ENCODE results near the gene DTWD1. TPM values are rescaled to one million over a fixed set of nuclear protein-coding genes. Genes with fewer than 3 reads are reported as not detected.
"Not testable (repeated sequence)": the region's sequence is repeated elsewhere in the genome, so short reads cannot be mapped to it uniquely, and the experiment has no call there.

Gene DTWD1, protein sequence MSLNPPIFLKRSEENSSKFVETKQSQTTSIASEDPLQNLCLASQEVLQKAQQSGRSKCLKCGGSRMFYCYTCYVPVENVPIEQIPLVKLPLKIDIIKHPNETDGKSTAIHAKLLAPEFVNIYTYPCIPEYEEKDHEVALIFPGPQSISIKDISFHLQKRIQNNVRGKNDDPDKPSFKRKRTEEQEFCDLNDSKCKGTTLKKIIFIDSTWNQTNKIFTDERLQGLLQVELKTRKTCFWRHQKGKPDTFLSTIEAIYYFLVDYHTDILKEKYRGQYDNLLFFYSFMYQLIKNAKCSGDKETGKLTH
- total RNA-seq (2014; rRNA removed; shearing (Covaris generic)), result 26.0 and 41.3 TPM in 2 replicates

- H3K4me3 ChIP-seq, result peak within 1 kb of the TSS; percentile 57
- H3K27me3 ChIP-seq (replicated peaks), result no peaks in the 10 kb centered on the region
- H3K4me1 ChIP-seq (replicated peaks), result peaks cover 17% of the 10 kb centered on the region
- no peaks in the 10 kb centered on the region for H3K9me3 ChIP-seq (replicated peaks)
- DNase-seq (ENCODE audit: low read depth in 1 of 2, low spot score in 2 of 2), result peak; percentile 95
- H3K36me3 ChIP-seq, result peaks cover 13% of the 10 kb centered on the region
- peak within 1 kb of the TSS; percentile 77 for H3K27ac ChIP-seq
Measured at GRCh38 chr15:49620658-49621368, at the start of gene DTWD1, which contains the start of gene FAM227B. Gene DTWD1, plus strand, starts transcription at chr15:49621048. Its CDS starts 4,120 bp downstream, at chr15:49625168. Gene FAM227B, minus strand, starts transcription at chr15:49620818. Its CDS starts 5,647 bp downstream, at chr15:49615171.

DNA sequence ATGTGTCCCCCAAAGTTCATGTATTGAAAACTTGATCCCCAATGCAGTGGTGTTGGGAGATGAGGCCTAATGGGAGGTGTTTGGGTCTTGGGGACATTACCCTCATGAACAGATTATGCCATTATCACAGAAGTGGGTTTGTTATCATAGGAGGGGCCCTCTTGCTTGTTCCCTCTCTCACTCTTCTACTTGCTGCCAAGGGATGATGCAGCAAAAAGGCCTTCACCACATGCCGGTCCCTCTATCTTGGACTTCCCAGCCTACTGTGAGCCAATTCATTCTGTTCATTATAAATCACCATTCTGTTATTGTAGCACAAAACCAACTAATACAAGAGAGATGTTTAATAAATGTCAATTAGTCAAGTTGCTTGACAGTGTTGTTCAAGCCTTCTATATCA lies 47.4 kb upstream of the DTWD1 start:
- Histone ChIP-seq H3K27me3 (replicated peaks) (no peaks in the 10 kb centered on the region), H3K36me3 (no peaks in the 10 kb centered on the region), H3K4me3 (no peak overlapping the region), H3K9me3 (replicated peaks) (no peaks in the 10 kb centered on the region), H3K4me1 (replicated peaks) (no peaks in the 10 kb centered on the region), H3K27ac (no peak overlapping the region)
- no peak for DNase-seq (ENCODE audit: low read depth in 1 of 2, low spot score in 2 of 2)

- no peak overlapping the region for H3K4me3 ChIP-seq
- no peak overlapping the region for H3K27ac ChIP-seq
- H3K4me1 ChIP-seq (replicated peaks), result no peaks in the 10 kb centered on the region
- H3K36me3 ChIP-seq, result no peaks in the 10 kb centered on the region
- H3K27me3 ChIP-seq (replicated peaks), result no peaks in the 10 kb centered on the region
- H3K9me3 ChIP-seq (replicated peaks), result no peaks in the 10 kb centered on the region
- no peak for DNase-seq (ENCODE audit: low read depth in 1 of 2, low spot score in 2 of 2)
Measured at GRCh38 chr15:49589030-49589429, 31.8 kb upstream of the DTWD1 start.

DNA sequence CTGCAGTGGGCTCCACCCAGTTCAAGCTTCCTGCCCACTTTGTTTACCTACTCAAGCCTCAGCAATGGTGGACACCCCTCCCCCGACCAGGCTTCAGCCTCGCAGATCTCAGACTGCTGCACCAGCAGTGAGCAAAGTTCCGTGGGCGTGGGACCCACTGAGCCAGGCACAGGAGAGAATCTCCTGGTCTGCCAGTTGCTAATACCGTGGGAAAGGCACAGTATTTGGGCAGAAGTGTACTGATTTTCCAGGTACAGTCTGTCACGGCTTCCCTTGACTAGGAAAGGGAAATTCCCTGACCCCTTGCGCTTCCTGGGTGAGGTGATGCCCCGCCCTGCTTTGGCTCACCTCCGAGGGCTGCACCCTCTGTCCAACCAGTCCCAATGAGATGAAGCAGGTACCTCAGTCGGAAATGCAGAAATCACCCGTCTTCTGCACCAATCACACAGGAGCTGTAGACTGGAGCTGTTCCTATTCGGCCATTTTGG lies 28.0 kb upstream of the DTWD1 start:
- H3K4me3 ChIP-seq; H3K4me1 ChIP-seq (replicated peaks); H3K9me3 ChIP-seq (replicated peaks); H3K27me3 ChIP-seq (replicated peaks); DNase-seq (ENCODE audit: low read depth in 1 of 2, low spot score in 2 of 2); H3K27ac ChIP-seq; H3K36me3 ChIP-seq: not testable (repeated sequence)

DNA sequence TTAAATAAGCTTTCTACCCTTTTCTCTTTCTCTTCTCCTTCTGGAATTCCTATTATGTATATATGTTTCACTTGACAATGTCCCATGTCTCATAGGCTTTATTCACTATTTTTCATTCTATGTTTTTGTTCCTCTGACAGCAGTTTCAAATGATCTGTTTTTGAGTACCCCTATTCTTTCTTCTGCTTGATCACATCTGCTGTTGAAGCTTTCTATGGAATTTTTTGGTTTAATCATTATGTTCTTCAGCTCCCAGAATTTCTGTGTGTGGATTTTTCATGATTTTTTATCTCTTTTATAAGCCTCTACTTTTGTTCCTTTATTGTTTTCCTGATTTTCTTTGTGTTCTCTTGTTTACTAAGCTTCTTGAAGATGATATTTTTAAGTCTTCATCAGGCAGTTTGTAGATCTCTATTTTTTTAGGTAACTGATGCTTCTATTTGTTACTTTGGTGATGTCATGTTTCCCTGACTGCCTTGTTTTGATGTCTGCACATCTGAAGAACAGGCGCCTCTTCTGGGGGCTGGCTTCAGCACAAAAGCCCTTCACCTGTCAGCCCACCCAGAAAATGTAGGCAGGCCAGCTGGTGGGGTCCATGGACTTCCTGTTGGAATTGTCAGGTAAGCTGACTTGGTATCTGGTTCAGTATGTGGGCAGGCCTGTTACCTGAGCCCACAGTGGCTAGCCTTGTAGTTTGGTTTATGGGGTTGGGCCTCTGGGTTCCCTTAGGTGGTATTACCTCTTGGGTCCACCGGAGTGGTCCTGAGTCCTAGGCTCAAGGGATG lies 16.0 kb upstream of the DTWD1 start:
- no peak for DNase-seq (ENCODE audit: low read depth in 1 of 2, low spot score in 2 of 2)
- no peaks in the 10 kb centered on the region for H3K27me3 ChIP-seq (replicated peaks)
- H3K27ac ChIP-seq, result no peak overlapping the region
- no peak overlapping the region for H3K4me3 ChIP-seq
- no peaks in the 10 kb centered on the region for H3K36me3 ChIP-seq
- H3K9me3 ChIP-seq (replicated peaks), result no peaks in the 10 kb centered on the region; the same call in 1 of the 2 replicates
- no peaks in the 10 kb centered on the region for H3K4me1 ChIP-seq (replicated peaks)

DNA sequence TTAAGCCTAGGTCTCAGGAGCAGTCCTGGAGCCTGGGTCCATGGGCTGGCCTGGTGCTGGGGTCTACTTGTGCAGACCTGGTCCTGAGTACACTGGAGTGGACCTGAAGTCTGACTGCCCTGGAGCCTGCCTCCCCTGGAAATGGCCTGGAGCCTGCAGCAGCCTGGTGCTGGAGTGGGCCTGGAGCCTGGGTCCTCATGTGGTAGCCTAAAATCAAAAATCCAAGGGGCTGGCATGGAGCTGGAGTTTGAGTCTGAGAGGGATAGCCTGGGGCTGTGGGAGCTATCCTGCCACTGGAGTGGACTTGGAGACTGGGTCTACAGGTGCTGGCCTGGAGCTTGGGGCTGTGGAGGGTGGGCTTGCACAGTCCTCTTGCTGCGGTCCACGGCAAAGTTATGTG lies 15.3 kb upstream of the DTWD1 start:
- Histone ChIP-seq H3K9me3 (replicated peaks) (no peaks in the 10 kb centered on the region; the same call in 1 of the 2 replicates), H3K27ac (no peak overlapping the region), H3K27me3 (replicated peaks) (no peaks in the 10 kb centered on the region), H3K4me1 (replicated peaks) (no peaks in the 10 kb centered on the region), H3K36me3 (no peaks in the 10 kb centered on the region), H3K4me3 (no peak overlapping the region)
- DNase-seq (ENCODE audit: low read depth in 1 of 2, low spot score in 2 of 2), result no peak

DNA sequence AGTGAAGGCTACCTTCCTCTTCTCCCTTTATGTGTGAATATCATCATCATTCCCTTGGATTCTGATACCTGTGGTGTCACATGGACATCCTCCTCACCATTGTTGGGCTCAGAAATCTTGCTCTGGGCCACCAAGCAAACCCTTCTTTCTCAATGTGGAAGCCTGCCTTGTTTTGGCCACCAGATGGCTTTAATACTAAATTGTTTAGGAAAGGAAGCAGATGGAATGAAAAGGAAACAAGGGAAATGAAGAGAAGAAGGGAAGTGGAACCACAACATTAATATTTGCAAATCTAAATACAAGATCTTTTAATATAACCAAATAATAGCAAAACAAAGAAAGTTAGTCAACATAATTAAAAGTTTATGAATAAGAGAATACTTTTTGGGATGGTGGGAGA lies 14.3 kb upstream of the DTWD1 start:
- no peak for DNase-seq (ENCODE audit: low read depth in 1 of 2, low spot score in 2 of 2)
- H3K9me3 ChIP-seq (replicated peaks), result no peaks in the 10 kb centered on the region; the same call in 1 of the 2 replicates

DNA sequence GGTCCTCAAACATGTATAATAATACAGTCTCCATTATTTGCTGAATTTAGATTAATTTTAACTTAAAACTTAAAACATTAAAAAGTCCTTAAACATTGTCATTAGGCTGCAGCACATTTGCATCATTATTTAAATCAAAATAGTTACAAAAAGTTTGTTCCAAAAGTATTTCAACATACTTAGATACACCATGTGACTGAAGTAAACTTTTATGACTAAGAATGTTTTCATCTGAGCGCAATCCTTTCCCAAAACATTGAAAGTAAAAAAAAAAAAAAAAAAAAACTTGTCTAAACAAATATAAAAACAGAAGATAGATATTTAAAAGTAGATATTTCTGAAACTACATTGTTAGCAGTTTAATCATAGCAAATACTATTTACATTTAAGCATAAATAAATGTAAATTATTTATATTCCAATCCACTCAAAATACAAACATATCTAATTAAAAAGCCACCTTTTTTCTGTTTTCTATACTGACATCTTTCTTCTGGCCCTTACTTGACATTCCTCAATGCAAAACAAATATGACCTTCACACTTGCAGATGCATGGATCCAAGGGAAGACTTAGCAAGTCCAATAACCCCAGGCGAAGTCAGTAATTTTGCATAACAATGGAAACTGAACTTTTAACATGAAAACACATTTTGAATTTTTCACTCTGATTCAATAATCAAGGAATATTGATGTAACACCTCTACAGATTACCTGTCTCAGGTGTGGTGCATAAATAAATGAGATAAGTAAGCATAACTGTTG lies 10.5 kb upstream of the DTWD1 start:
- no peak overlapping the region for H3K4me3 ChIP-seq
- H3K27ac ChIP-seq, result no peak overlapping the region
- DNase-seq (ENCODE audit: low read depth in 1 of 2, low spot score in 2 of 2), result no peak
- H3K4me1 ChIP-seq (replicated peaks), result no peaks in the 10 kb centered on the region
- no peaks in the 10 kb centered on the region for H3K27me3 ChIP-seq (replicated peaks)
- H3K36me3 ChIP-seq, result 0 out of 2 replicates have a peak, but pooled peaks cover 3% of the 10 kb centered on the region
- no peaks in the 10 kb centered on the region for H3K9me3 ChIP-seq (replicated peaks)

More for the DNA sequence above, 14.3 kb upstream of the DTWD1 start:
- Histone ChIP-seq H3K4me3 (no peak overlapping the region), H3K27me3 (replicated peaks) (no peaks in the 10 kb centered on the region), H3K4me1 (replicated peaks) (no peaks in the 10 kb centered on the region), H3K27ac (no peak overlapping the region), H3K36me3 (no peaks in the 10 kb centered on the region)

DNA sequence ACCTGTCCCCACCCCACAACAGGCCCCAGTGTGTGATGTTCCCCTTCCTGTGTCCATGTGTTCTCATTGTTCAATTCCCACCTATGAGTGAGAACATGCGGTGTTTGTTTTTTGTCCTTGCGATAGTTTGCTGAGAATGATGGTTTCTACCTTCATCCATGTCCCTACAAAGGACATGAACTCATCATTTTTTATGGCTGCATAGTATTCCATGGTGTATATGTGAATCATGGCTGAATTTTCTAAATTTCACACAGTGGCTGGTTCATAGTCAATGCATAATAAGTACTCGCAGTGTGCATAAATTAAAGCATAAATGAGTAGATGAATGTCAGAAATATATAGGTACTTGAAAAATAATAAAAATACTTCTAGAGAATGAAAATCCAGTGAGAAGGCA lies 8.6 kb upstream of the DTWD1 start:
- H3K9me3 ChIP-seq (replicated peaks); H3K27ac ChIP-seq; DNase-seq (ENCODE audit: low read depth in 1 of 2, low spot score in 2 of 2); H3K36me3 ChIP-seq; H3K4me3 ChIP-seq; H3K27me3 ChIP-seq (replicated peaks); H3K4me1 ChIP-seq (replicated peaks): not testable (repeated sequence)

DNA sequence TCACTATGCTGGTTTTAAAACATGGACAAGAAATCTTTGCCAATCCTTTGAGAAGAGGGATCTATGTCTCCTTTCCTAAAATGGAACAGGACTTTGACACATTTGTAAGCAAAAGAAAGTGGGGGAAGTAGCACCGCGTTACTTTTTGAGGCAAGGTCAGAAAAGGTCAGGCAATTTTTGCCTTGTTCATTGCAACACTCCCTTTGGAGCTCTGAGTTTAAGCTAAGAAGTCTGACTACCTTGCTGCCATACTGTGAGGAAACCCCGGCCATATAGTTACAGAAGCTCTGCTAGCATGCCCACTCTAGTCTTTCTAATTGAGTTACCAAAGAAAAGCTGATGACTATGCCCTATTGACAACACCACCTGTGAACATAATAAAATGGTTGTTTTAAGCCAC lies 1.6 kb upstream of the DTWD1 start:
- no peaks in the 10 kb centered on the region for H3K9me3 ChIP-seq (replicated peaks)
- H3K27ac ChIP-seq, result no peak overlapping the region
- peaks cover 17% of the 10 kb centered on the region for H3K4me1 ChIP-seq (replicated peaks)
- DNase-seq (ENCODE audit: low read depth in 1 of 2, low spot score in 2 of 2), result no peak
- H3K27me3 ChIP-seq (replicated peaks), result no peaks in the 10 kb centered on the region
- no peak overlapping the region for H3K4me3 ChIP-seq
- H3K36me3 ChIP-seq, result 0 out of 2 replicates have a peak, but pooled peaks cover 1% of the 10 kb centered on the region

DNA sequence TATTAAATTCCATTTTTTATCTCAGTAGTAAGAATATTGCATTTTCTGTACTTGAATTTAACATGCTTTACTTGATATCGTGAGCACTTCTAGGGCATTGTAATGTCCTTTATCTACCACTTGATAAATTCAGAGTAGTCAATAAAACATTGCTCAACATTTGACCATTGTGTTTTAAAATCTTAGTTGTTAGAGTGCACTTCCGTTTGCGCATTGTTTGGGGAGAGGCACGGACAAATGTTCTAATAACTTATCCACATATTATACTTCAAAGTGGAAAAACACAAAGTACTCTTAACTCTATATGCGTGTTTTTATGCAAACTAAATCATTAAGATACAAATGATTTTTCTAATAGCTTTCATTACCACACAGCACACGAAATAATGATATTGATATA lies 649 bp upstream of the DTWD1 start:
- no peak for DNase-seq (ENCODE audit: low read depth in 1 of 2, low spot score in 2 of 2)
- Histone ChIP-seq H3K36me3 (peaks cover 7% of the 10 kb centered on the region), H3K4me1 (replicated peaks) (peaks cover 17% of the 10 kb centered on the region), H3K27ac (peak overlapping the region; percentile 77), H3K27me3 (replicated peaks) (no peaks in the 10 kb centered on the region), H3K4me3 (peak overlapping the region; percentile 57), H3K9me3 (replicated peaks) (no peaks in the 10 kb centered on the region)

DNA sequence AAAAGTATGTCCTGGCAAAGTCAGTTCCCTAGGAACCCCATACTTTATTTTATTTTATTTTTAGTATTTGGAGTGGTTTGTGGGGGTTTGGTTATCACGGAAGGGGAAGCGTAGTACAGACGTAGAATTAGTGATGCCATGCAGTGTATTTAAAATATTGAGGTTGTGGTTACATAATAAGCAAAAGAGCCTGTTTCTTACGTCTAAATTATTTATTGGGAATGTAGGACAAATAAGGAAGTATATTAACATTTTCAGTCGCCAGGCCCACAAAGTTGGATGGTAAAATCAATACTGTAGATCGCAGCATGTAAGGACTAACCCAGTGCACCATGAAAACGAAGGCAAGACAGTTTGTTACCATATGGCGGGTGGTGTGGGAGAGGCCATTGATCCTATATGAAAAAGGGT lies 558 bp downstream of the DTWD1 start:
- no peak for DNase-seq (ENCODE audit: low read depth in 1 of 2, low spot score in 2 of 2)

DNA sequence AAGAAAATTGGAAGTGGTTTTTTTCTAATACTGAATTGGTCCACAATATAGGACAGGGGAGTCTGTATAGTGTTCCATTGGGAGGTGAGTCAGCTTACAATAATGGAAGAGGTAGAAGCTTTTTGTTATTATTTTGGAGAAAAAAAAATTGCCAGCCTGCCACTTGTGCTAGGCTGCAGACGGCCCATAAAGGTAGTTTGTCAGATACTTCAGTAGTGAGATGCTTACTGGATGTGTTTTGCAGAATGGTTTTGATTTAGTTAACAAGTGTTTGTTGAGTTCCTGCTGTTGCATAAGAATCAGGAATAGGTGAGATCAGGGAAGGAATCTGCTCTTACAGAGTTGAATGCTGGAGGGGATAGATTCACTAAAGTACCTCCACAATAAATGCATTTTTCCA lies 1.0 kb downstream of the DTWD1 start:
- peak overlapping the region; percentile 77 for H3K27ac ChIP-seq
- peak overlapping the region; percentile 57 for H3K4me3 ChIP-seq
- DNase-seq (ENCODE audit: low read depth in 1 of 2, low spot score in 2 of 2), result no peak
- H3K4me1 ChIP-seq (replicated peaks), result peaks cover 23% of the 10 kb centered on the region
- H3K36me3 ChIP-seq, result peaks cover 18% of the 10 kb centered on the region
- no peaks in the 10 kb centered on the region for H3K27me3 ChIP-seq (replicated peaks)
- H3K9me3 ChIP-seq (replicated peaks), result no peaks in the 10 kb centered on the region

More for the DNA sequence above, 558 bp downstream of the DTWD1 start:
- Histone ChIP-seq H3K4me1 (replicated peaks) (peaks cover 18% of the 10 kb centered on the region), H3K4me3 (peak overlapping the region; percentile 57), H3K36me3 (peaks cover 18% of the 10 kb centered on the region), H3K9me3 (replicated peaks) (no peaks in the 10 kb centered on the region), H3K27me3 (replicated peaks) (no peaks in the 10 kb centered on the region), H3K27ac (peak overlapping the region; percentile 77)

Measured in SJSA1 (cell line).